Transverse colon (tissue), 4 donors: ENCODE data around the gene CASP8. TPM values are rescaled to one million over a fixed set of nuclear protein-coding genes. Genes with fewer than 3 reads are reported as not detected.

Source experiments
- DNase-seq: peaks from one replicate; pipeline ENCODE4 v3.0.0-alpha.2; 2019
- H3K27ac ChIP-seq, 4 donors: fragments of 200-600 bp; sonication (generic); 2 replicates each; pipeline ENCODE4 v1.5.1; 2016 to 2018; ENCODE audit warnings: inconsistent platforms in 4 of 4
- H3K27me3 ChIP-seq: fragments of 200-600 bp; sonication (generic); 2 replicates; pipeline ENCODE4 v1.5.1; 2017; ENCODE audit warnings: inconsistent platforms
- H3K36me3 ChIP-seq, 4 donors: fragments of 200-600 bp; sonication (generic); 2 replicates each; pipeline ENCODE4 v1.5.1; 2017 to 2019; ENCODE audit warnings: inconsistent platforms in 4 of 4
- H3K4me1 ChIP-seq, 4 donors: fragments of 200-600 bp; sonication (generic); 2 replicates each; pipeline ENCODE4 v1.5.1; 2017 to 2020; ENCODE audit warnings: inconsistent platforms in 4 of 4
- H3K4me3 ChIP-seq, 4 donors: fragments of 200-600 bp; sonication (generic); 1 replicate in 1 of 4; 2 replicates in 3 of 4; pipeline versions ENCODE4 v1.5.1 to v1.6.1; 2017 to 2019; ENCODE audit warnings: inconsistent platforms in 4 of 4
- H3K9me3 ChIP-seq, 2 donors: fragments of 200-600 bp; sonication (generic); 2 replicates each; pipeline ENCODE4 v1.5.1; 2017 to 2019; ENCODE audit warnings: inconsistent platforms in 2 of 2
- CTCF ChIP-seq, 5 experiments: fragments of 200-600 bp in 3 of 5; fragments of 450-650 bp in 2 of 5; sonication (generic) in 3 of 5; IDR thresholded peaks; 1 replicate in 2 of 5; 2 replicates in 3 of 5; pipeline ENCODE4 v1.5.1; 2016 to 2017; ENCODE audit warnings: antibody characterized with exemption in 5 of 5, inconsistent platforms in 3 of 5, mild to moderate bottlenecking in 2 of 5, moderate library complexity in 1 of 5
- EP300 ChIP-seq: sonication (generic); formaldehyde crosslinking; IDR thresholded peaks from one replicate; pipeline ENCODE4 v1.6.1; 2017; ENCODE audit warnings: antibody characterized with exemption, low read depth
- POLR2A ChIP-seq: fragments of 450-650 bp; IDR thresholded peaks from one replicate; pipeline ENCODE4 v1.6.1; 2016; ENCODE audit warnings: antibody characterized with exemption, mild to moderate bottlenecking, moderate library complexity
- POLR2AphosphoS5 ChIP-seq, 3 donors: sonication (generic); formaldehyde crosslinking; IDR thresholded peaks; one replicate each; pipeline ENCODE4 v1.6.1; 2016; ENCODE audit warnings: antibody characterized with exemption in 3 of 3
- WGBS, 2 donors: methylation state at CpG; one replicate each; pipeline ENCODE4 v1.1.5; 2018; ENCODE audit warnings: low coverage in 1 of 2; 5-methylcytosine and 5-hydroxymethylcytosine counted together
- in situ Hi-C, 4 donors: fragments of 200-750 bp; cut with MboI; loops; one replicate each; pipeline versions ENCODE4 v1.15.0 to v1.15.1; 2017; ENCODE audit warnings: low sequenced_read_pairs in 3 of 4, low pct_ligation_motif_present in 1 of 4, low pct_unique_long_range_greater_than_20kb in 1 of 4
- intact Hi-C: fragments of 100-400 bp; cut with DNase I; formaldehyde crosslinking; loops from one replicate; pipeline ENCODE4 v1.15.1; 2023; ENCODE audit warnings: low total_unique reads
- total RNA-seq, 4 donors: library from RNA; depleted of rRNA; stranded (reverse); fragments of >200 nt; gene quantifications; one replicate each; pipeline ENCODE4 v1.1.0, GENCODE V29; 2016

CASP8 gene
- total RNA-seq, 4 donors from 2014 or later = 27.6 to 55.7 (median 40.5) TPM

- TF ChIP-seq POLR2AphosphoS5 (IDR thresholded peaks at IDR 0.05) (no peak), POLR2A (peak; percentile 32), CTCF (IDR thresholded peaks at IDR 0.05) (no peak)
- Histone ChIP-seq H3K27me3 (no peaks in the 10 kb centered on the region), H3K4me1 (peaks cover 7 to 55% (median 20%) of the 10 kb centered on the region in 4 donors), H3K27ac (peak overlapping the region; percentile 35 to 97 (median 94)), H3K36me3 (no peaks in the 10 kb centered on the region), H3K9me3 (no peaks in the 10 kb centered on the region), H3K4me3 (peak overlapping the region in 2 of 4 donors; percentile 10 to 39)
- intact Hi-C loops (no loop called here), in situ Hi-C loops (no loop called here)
- WGBS, 2 donors = 30% methylated on average over 9 of the region's 9 CpGs; no CpG with 5 or more reads in 1 of the 2 donors
- DNase-seq = peak; percentile 57
Measured at GRCh38 chr2:201261471-201261870, 1.1 kb downstream of the CASP8 start.

- intact Hi-C loops = no loop called here
- Histone ChIP-seq H3K36me3 (no peaks in the 10 kb centered on the region), H3K4me1 (peaks cover 7 to 50% (median 18%) of the 10 kb centered on the region in 4 donors), H3K27ac (peak overlapping the region; percentile 35 to 97 (median 94)), H3K4me3 (peak overlapping the region in 1 of 4 donors; percentile 39), H3K9me3 (no peaks in the 10 kb centered on the region), H3K27me3 (no peaks in the 10 kb centered on the region)
- in situ Hi-C loops = no loop called here
- 46 to 58% methylated on average over 2 of the region's 2 CpGs for WGBS, 2 donors
- no peak for DNase-seq
- TF ChIP-seq POLR2AphosphoS5 (IDR thresholded peaks at IDR 0.05) = no peak
- TF ChIP-seq CTCF (IDR thresholded peaks at IDR 0.05) = no peak
- no peak for TF ChIP-seq POLR2A
- TF ChIP-seq EP300 = no peak
Measured at GRCh38 chr2:201261906-201262305, 1.6 kb downstream of the CASP8 start.

DNA sequence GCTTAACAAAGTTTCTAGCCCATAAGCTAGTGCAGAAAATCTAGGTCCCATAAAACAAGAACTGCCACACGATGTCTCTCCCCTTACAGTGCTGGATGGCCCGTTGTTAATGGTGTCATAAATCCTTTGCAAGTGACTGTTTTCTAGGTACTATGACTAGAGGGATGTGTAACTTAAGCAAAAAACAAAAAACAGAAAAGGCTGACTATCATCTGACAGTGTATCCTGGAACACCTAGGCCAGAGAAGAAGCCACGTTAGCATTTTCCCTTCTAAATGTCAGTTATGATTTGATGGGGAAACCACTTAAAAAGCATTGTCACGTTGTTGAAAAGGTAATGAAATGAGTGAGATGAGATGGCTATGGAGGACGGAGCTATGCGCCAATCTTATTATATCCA lies 2.4 kb downstream of the CASP8 start:
- in situ Hi-C loops = no loop called here
- Histone ChIP-seq H3K36me3 (peaks cover 0 to 7% (median under 1%) of the 10 kb centered on the region in 4 donors), H3K4me1 (peaks cover 7 to 44% (median 17%) of the 10 kb centered on the region in 4 donors), H3K27me3 (no peaks in the 10 kb centered on the region), H3K9me3 (no peaks in the 10 kb centered on the region), H3K27ac (no peak overlapping the region), H3K4me3 (no peak overlapping the region)
- no peak for DNase-seq
- TF ChIP-seq EP300 = no peak
- TF ChIP-seq CTCF (IDR thresholded peaks at IDR 0.05) = no peak
- no peak for TF ChIP-seq POLR2A
- TF ChIP-seq POLR2AphosphoS5 (IDR thresholded peaks at IDR 0.05) = no peak
- WGBS, 2 donors = 50% methylated on average over 5 to 6 of the region's 6 CpGs
- intact Hi-C loops = no loop called here

- H3K9me3 ChIP-seq = no peaks in the 10 kb centered on the region
- H3K27ac ChIP-seq = no peak overlapping the region
- whole genome bisulfite sequencing, 2 donors = 69 to 83% methylated on average over 2 of the region's 2 CpGs
- intact Hi-C loops = no loop called here
- H3K36me3 ChIP-seq = peaks cover 0 to 11% (median 4%) of the 10 kb centered on the region in 4 donors
- in situ Hi-C loops = no loop called here
- peaks cover 7 to 41% (median 17%) of the 10 kb centered on the region in 4 donors for H3K4me1 ChIP-seq
- no peak for DNase-seq
- H3K27me3 ChIP-seq = no peaks in the 10 kb centered on the region
- no peak for TF ChIP-seq EP300
- TF ChIP-seq CTCF (IDR thresholded peaks at IDR 0.05) = no peak
- no peak for TF ChIP-seq POLR2A
- TF ChIP-seq POLR2AphosphoS5 (IDR thresholded peaks at IDR 0.05) = no peak
- H3K4me3 ChIP-seq = no peak overlapping the region
Measured at GRCh38 chr2:201263779-201264178, 3.4 kb downstream of the CASP8 start.
